GM04503 (cell line): Measurements from ENCODE around the gene KRT10.
A peak's percentile ranks its signal among the peaks of the same experiment; 100 is the strongest.

Experiments
- DNase-seq: peaks from one replicate; pipeline ENCODE4 v3.0.0-alpha.2; 2012; ENCODE audit warnings: low read depth

KRT10 gene

DNA sequence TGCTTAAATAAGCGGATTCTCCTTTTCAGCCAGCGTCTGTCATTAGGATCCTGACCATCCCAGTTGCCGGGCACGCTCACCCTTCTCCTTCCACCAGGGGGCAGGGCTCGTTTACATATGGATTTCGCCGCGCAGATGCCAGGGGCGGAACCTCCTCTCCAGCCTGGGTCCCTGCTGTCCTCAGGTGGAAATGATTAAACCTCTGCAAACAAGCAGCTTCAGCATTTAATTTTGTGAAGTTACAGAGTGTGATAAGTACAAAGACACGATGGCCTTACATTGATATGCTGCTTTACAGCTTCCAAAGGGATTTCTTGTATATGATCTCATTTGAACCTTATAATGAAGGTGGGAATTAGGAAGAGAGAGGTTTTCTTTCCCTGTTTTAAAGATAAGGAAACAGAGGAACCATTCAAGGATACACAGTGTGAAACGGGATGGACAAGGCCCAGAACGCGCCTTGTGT, 18.8 kb downstream of the KRT10 start:
- no peak for DNase-seq

DNA sequence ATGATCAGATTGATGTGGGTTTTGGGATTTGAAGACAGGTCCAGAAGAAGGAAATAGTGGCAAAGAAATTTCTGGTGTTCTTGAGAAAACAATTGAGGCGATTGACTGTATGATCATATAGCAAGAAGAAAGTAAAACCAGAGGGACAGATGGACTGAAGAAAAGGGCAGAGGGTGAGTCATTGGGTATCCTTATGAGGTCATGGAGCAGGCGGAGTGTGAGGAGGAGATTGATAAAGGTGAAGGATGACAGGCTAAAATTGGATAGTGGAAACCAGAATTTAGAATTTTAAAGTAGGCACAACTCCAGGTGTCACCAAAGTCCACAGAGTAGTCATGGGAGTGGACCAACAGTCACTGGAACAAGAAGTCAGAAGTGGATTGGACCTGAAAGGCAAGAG, 21.3 kb downstream of the KRT10 start:
- DNase-seq, result no peak

DNA sequence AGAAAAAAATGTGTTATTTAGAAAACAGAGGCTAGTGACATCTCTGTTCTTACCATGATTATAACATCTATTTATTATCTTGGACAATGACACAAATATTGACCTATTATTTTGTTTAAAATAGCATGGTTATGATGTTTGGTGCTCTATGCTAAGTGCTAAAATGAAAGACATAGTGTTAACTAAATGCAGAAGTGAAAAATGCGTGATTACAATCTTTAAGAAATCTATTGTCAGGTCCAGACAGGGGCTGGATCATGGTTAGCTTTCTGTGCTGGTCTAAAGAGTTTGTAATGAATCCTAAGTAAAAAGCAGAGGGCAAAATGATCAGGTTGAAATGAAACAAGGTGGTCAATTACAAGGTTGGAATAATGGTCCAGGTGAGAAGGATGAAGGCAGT, 22.0 kb downstream of the KRT10 start:
- no peak for DNase-seq

DNA sequence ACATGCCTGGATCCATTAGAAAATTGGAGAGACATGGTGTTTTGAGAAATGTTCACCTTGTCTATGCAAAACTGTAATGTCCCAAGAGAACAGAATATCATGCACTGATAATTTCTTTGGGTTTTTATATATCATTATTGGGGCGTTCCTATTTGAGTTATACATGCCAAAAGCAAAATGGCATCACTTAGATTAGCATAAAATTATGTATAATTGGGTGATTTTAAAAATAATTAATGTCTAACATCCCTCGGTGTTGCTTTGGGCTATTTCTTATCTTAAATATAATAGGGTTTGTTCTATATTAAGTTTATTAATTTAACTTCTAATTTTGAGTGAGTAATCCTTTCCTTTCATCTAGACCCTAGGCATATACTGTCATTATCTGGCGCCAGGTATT, 22.6 kb downstream of the KRT10 start, which contains the start of gene KRT28:
Gene KRT28 (minus strand): TSS at position 101 of the 400 bp plus-strand sequence. CDS start 66 bp downstream, at position 35.
- no peak for DNase-seq

DNA sequence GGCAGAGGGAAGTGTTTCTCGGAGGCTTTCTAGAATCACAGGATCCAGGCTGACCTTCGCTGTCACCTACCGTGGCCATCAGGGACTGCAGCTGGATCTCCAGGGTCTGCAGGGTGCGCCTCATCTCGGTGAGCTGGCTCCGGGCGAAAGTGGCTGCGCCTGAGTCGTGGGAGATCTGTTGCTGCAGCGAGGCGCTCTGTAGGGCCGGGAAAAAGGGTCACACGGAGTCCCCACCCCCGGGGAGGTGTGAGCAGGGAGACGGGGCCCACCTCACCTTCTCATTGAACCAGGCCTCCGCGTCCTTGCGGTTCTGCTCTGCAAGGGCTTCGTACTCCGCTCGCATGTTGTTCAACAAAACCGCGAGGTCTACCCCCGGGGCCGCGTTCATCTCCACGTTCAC, 25.6 kb downstream of the KRT10 start:
- no peak for DNase-seq

DNA sequence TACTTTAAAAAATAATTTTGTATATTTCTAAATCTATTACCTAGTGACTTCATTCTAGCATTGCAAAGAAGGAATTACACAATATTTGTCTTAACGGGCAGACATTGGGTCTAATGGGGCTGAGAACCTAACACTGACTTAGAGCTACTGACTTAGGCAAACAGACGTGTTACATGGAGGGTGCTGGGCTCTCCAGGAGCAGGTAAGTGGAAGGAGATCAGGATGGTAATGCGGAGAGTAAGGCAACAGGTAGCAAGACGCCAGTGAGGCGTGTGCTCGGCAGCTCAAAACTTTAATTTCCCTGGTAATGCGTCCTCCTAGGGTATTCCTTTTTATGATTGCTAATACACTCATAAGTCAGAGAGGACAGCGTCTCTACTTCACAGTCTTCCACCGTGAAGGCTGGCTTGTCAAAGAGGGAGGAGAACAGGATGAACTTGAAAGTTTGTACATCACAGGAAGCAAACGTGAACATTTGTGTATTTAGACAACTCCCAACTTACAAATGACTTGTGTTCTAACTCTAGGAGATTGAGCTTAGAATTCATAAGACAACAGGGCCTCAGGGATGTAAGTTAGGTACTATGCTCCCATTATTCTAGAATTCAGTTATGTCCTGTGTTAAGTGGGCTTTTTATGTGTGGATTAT, 27.3 kb downstream of the KRT10 start:
- DNase-seq, result no peak

DNA sequence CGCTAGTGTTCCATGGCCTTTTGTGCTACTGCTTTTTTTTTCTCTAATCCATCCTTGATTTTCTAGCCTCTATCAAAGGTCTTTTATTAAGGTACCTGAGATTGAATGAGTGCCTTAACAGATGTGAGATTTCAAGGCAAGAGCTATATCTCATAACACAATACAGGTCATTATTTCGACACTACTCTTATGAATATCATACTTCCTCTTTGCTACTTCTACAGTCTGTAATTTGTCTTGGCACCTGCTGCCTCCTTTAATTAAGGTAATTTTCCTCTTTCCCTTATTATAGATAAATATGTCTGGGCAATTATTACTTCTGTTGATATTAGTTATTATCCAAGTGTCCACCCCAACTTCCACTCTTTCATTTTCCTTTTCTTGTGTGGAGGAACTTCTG, 27.9 kb downstream of the KRT10 start:
- DNase-seq, result no peak

DNA sequence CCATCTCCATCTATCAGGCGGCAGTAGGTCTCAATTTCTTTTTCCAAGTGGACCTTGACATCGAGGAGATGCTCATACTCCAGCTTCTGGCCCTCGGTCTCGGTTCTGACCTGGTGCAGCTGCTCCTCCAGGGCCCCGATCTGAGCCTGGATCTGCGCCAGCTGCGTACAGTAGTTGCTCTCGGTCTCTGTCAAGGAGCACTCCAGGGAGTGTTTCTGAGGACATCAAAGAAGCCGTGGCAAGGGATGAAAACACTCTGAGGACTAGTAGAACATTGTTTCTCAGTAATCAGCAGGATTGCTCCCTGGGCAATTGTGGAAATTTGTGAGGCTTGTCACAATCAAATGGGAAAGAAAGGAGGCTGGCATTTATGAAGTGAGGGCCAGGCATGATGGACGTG, 28.6 kb downstream of the KRT10 start:
- no peak for DNase-seq

DNA sequence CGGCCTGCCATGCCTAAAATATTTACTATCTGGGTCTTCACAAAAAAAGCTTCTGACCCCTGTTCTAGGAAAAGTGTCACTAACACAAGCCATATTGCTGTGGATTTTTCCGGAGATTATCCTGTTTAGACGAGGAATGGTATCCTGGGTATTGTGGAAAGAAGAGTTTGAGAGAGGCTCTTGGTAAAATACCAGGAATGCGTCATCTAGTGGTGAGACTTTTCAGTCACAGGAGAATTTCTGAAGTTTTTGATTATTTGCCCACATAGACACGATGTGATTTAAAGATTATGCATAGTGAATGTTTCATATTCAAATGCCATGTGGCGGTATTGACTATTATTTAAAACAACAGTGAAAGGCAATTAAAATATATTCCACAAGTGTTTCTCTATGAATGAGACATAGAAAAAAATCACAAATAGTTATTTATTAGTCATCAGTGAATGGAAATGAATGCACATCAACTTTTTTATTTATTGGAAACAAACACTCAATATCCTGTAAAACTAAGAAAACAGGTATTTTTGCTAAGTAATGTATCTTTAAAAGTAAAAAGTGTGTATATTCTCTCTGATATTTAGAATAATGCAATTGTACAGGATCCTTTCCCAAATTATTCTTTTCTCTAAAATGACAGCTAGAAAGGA, 30.5 kb downstream of the KRT10 start:
- peak; percentile 16 for DNase-seq

DNA sequence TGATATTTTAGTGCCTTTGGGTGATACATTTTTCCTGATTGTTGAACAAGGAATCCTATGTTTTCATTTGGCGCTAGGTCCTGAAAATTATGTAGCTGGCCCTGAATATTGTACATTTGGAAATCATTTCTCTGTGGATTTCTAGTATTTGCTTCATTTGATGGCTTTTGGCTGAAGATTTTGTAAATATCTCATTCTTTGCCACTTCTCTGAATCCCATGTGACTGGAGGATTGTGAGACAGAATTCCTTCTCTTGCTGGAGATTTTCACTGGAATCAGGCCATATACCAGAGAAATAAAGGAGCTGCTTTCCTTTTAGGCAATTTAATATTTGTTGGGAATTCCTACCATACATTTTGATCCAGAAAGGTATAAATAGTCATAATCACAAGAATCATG, 31.3 kb downstream of the KRT10 start:
- peak; percentile 30 for DNase-seq

DNA sequence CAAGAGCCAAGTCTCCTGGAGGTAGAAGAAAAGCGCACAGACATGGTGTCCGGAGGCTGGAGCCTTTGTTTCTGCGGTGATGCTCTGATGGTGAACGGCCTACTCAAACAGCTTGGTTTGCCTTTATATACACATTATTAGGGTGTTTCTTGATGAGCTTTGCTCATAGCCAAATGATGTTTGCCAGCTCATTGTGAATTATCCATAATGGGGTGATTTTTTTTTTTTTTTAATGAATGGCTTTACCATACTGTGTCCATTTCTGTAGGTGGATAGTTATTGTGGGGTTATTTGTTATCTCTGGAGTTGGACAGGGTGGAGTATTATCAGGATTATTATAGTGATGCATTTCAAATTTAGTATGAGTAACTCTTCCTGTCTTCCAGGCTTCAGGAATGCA, 40.0 kb downstream of the KRT10 start, which contains the start of gene KRT27:
Gene KRT27 (minus strand): TSS at position 101 of the 400 bp plus-strand sequence. CDS start 57 bp downstream, at position 44.
- no peak for DNase-seq

DNA sequence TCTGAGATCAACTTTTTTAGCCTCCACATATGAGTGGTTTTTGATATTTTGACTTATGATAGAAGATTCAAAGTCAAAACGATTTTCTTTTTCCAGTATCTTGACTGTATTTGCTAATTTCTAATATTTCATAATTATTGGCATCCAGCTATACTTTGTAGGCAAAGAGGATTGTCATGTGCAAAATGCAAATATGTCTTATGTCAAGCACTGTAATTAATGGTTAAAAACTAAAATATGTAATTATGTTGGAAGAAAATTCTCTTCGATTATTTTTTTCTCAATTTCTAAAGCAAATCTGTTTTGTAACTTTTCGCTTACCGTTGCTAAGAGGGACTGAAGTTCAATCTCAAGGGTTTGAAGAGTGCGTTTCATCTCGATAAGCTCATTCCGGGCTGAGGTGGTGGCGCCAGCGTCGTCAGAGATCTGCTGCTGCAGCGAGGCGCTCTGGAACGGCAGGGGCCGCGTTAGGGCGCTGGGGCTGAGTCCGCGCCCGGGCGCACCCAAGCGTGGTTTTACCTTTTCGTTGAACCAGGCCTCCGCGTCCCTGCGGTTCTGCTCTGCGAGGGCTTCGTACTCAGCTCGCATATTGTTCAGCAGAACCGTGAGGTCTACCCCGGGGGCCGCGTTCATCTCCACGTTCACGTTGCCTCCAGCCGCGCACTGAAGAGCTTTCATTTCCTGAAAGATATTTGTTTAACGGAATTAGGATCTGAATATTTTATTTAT, 43.1 kb downstream of the KRT10 start:
- DNase-seq, result no peak

DNA sequence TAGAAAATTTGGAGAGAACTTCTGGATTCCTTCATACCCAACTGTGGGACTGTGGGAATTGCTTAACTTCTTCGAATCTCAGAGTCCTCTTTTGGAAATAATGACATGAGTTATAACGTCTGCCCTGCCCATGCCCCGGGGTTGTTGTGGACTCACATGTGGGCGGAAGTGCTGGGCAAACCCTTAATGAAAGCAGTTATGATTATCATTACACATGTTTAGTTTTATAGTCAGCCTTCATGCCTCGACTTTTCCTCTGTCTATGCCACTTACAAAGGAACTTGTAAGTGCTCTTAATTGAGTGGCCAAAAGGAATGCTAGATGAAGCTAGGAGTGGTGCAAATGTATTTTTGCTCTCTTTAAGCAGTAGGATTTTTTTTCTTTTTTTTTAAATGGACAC, 44.0 kb downstream of the KRT10 start:
- no peak for DNase-seq

DNA sequence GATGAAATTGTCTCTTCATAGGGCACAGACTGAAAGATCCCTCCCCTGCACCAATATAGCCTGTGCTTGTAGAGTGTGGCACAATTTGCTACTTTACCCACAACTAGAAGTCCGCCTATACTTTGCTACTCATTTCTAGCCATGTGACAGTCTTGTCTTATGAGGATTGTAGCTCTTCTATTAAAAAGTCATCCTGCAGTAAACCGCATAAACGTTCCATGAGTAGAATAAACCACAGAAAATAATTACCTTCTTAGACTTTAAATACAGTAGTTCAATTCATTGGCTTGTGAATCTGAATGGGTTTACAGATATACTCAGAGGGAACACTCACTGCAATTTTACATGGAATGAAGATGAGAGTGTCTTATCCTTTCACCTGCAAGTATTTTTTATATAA, 44.4 kb downstream of the KRT10 start:
- DNase-seq, result no peak

DNA sequence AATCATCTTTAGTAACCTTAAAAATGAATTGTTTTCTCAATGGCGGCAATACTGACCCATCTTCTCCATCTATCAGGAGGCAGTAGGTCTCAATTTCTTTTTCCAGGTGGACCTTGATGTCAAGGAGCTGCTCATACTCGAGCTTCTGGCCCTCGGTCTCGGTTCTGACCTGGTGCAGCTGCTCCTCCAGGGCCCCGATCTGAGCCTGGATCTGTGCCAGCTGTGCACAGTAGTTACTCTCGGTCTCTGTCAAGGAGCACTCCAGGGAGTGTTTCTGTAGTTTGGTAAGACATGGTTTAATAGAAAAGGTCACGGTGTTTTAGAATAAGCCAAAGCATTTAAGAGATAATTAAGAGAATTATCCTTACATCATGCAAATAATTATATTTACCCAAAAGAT, 45.0 kb downstream of the KRT10 start:
- DNase-seq, result no peak

DNA sequence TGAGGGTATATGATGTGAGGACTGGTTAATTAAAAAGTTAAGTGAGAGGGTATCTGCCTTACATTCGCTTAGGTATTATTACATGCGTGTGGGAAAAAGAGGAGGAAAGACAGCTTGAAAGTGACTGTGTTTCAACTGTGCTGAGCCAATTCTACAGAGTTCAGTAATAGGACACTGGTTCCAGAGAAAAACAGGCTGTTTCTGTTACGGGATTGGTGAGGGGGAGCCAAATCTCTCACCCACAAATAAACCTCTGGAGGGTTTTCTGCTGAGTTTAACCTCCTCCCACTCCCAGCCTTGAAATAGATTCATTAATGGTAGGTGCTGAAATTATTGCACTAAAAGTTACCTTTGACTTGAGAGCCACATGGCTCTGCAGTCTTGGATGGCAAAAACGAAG, 46.5 kb downstream of the KRT10 start:
- DNase-seq, result no peak

DNA sequence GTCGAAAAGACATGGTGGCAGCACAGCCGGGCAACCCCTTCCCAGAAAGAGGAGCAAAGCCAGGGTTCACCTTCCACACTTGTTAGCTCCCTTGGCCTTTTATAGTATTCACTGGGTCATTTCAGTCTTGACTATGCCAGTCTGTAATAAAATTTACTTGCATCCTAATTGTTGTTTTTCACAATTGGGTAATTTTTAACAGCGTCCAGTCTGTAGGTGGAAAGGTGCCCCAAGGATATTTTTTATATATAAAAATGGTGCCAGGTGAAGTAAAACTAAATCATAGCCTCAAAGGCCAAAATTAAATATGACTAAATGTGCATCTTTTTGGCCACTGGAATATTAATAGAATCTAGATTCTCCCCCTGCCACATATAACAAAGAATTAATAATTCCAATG, 50.3 kb downstream of the KRT10 start, which contains the start of gene KRT26:
Gene KRT26 (minus strand): TSS at position 101 of the 400 bp plus-strand sequence. CDS start 88 bp downstream, at position 13.
- DNase-seq, result no peak
